PC-3 (cell line): ENCODE results near the gene FIGLA. TPM values are rescaled to one million over a fixed set of nuclear protein-coding genes. Genes with fewer than 3 reads are reported as not detected.

Source experiments
- ATAC-seq: fragments of 200-7000 bp; cut with Tn5 transposase; 2 replicates; pipeline ENCODE4 v1.9.1; 2020; ENCODE audit warnings: mild to moderate bottlenecking, moderate library complexity
- BruUV-seq: library from RNA; stranded (reverse); fragments of 400-500 nt; replicated peaks from 2 replicates; lab custom pipeline; 2021; lab: Mats Ljungman, UMichigan
- CTCF ChIA-PET: fragments of 300-600 bp; sonication (Branson Sonifier 250); formaldehyde crosslinking; loops from one replicate; lab custom pipeline; 2022; ENCODE audit warnings: antibody characterized with exemption; lab: Charles Lee
- POLR2A ChIA-PET: fragments of 300-600 bp; sonication (Branson Sonifier 250); formaldehyde crosslinking; loops from one replicate; lab custom pipeline; 2022; ENCODE audit warnings: antibody characterized with exemption; ENCODE audit not compliant: unreplicated experiment; lab: Charles Lee
- DNase-seq: peaks from one replicate; pipeline ENCODE4 v3.0.0-alpha.2; 2015
- H2AFZ ChIP-seq: fragments of 300-600 bp; sonication (generic); 2 replicates; pipeline ENCODE4 v1.6.0; 2016; ENCODE audit warnings: antibody characterized with exemption, low read length
- H3F3A ChIP-seq: fragments of 300-600 bp; sonication (generic); one replicate; pipeline ENCODE4 v1.6.0; 2017; ENCODE audit warnings: antibody characterized with exemption, low read length, control low read depth, mild to moderate bottlenecking; ENCODE audit not compliant: unreplicated experiment
- H3K27ac ChIP-seq: fragments of 300-600 bp; sonication (generic); 2 replicates; pipeline ENCODE4 v1.5.1; 2016; ENCODE audit warnings: mild to moderate bottlenecking, low read length
- H3K27me3 ChIP-seq: fragments of 300-600 bp; sonication (generic); 2 replicates; pipeline ENCODE4 v1.6.1; 2016; ENCODE audit warnings: low read length, mixed read lengths
- H3K36me3 ChIP-seq: fragments of 300-600 bp; sonication (generic); 2 replicates; pipeline ENCODE4 v1.6.1; 2016; ENCODE audit warnings: low read depth, mixed run types, low read length, mixed read lengths
- H3K4me1 ChIP-seq: fragments of 300-600 bp; sonication (generic); 2 replicates; pipeline ENCODE4 v1.5.1; 2016; ENCODE audit warnings: low read length; ENCODE audit not compliant: insufficient read depth
- H3K4me2 ChIP-seq: fragments of 300-600 bp; sonication (generic); 2 replicates; pipeline ENCODE4 v1.6.0; 2016; ENCODE audit warnings: low read length
- H3K4me3 ChIP-seq: fragments of 300-600 bp; sonication (generic); 2 replicates; pipeline ENCODE4 v1.5.1; 2016; ENCODE audit warnings: mild to moderate bottlenecking, low read length, mixed read lengths
- H3K79me2 ChIP-seq: fragments of 300-600 bp; sonication (generic); 2 replicates; pipeline ENCODE4 v1.6.1; 2017; ENCODE audit warnings: low read length, mixed read lengths
- H3K9ac ChIP-seq: fragments of 300-600 bp; sonication (generic); 2 replicates; pipeline ENCODE4 v1.6.0; 2016; ENCODE audit warnings: mild to moderate bottlenecking, low read length
- H3K9me2 ChIP-seq: fragments of 300-600 bp; sonication (generic); replicated peaks from 2 replicates; pipeline ENCODE4 v1.6.1; 2016; ENCODE audit warnings: mixed run types, low read length, mixed read lengths
- H3K9me3 ChIP-seq: fragments of 300-600 bp; sonication (generic); 2 replicates; pipeline ENCODE4 v1.6.1; 2016; ENCODE audit warnings: low read length, mixed read lengths
- H4K20me1 ChIP-seq: fragments of 300-600 bp; sonication (generic); 2 replicates; pipeline ENCODE4 v1.6.1; 2016; ENCODE audit warnings: low read length, mixed read lengths
- CTCF ChIP-seq: fragments of 300-600 bp; sonication (generic); conservative IDR thresholded peaks from 2 replicates; pipeline ENCODE4 v1.5.1; 2017; ENCODE audit warnings: antibody characterized with exemption, low read depth, mild to moderate bottlenecking, low read length
- EZH2 ChIP-seq: fragments of 300-600 bp; sonication (generic); IDR thresholded peaks from one replicate; pipeline ENCODE4 v1.6.1; 2017; ENCODE audit warnings: antibody characterized with exemption, mild to moderate bottlenecking, low read length; ENCODE audit not compliant: unreplicated experiment
- EZH2phosphoT487 ChIP-seq: fragments of 300-600 bp; sonication (generic); IDR thresholded peaks from 2 replicates; pipeline ENCODE4 v1.6.1; 2018; ENCODE audit warnings: mild to moderate bottlenecking, antibody characterized with exemption, low read length, borderline replicate concordance
- intact Hi-C: fragments of 100-400 bp; cut with micrococcal nuclease; formaldehyde crosslinking; loops from 2 replicates; pipeline ENCODE4 v1.9.0; 2023
- total RNA-seq: library from RNA; depleted of rRNA; stranded (reverse); fragments of >200 nt; gene quantifications from 2 replicates; pipeline ENCODE4 v1.2.3, GENCODE V29; 2014

FIGLA gene
- total RNA-seq, 1 experiment from 2014 or later: not detected

DNA sequence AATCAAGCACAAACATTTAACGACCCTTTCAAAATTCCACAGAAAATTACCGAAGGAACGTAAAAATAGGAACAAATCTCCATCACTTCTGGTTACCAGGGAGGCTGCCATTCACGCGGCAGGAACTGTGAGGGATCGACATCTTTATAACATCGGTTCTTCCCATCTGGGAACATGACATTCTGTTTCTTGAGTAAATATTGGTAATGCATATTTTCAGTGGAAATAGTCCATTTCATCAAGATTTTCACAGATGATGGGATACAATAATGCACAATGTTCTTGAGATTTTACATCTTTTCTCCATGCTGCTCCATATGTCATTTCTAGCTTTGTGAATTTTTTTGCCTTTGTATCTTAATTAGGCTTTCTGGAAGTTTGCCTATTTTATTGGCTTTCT lies 32.5 kb downstream of the FIGLA start:
- Histone ChIP-seq H3K27ac (no peak overlapping the region), H2AFZ (no peak overlapping the region), H4K20me1 (no peaks in the 10 kb centered on the region), H3K9ac (no peak overlapping the region), H3K4me3 (no peak overlapping the region), H3K79me2 (no peaks in the 10 kb centered on the region), H3K4me2 (no peak overlapping the region), H3K9me3 (no peaks in the 10 kb centered on the region), H3K4me1 (no peaks in the 10 kb centered on the region), H3F3A (no peaks in the 10 kb centered on the region), H3K27me3 (peaks cover 63% of the 10 kb centered on the region), H3K36me3 (no peaks in the 10 kb centered on the region), H3K9me2 (no peaks in the 10 kb centered on the region)
- CTCF ChIA-PET: no interaction called here
- BruUV-seq: no TSS peak
- DNase-seq: no peak
- TF ChIP-seq EZH2phosphoT487 (no peak), EZH2 (no peak), CTCF (no peak)
- intact Hi-C loops: no loop called here
- POLR2A ChIA-PET: no interaction called here
- ATAC-seq: no peak

DNA sequence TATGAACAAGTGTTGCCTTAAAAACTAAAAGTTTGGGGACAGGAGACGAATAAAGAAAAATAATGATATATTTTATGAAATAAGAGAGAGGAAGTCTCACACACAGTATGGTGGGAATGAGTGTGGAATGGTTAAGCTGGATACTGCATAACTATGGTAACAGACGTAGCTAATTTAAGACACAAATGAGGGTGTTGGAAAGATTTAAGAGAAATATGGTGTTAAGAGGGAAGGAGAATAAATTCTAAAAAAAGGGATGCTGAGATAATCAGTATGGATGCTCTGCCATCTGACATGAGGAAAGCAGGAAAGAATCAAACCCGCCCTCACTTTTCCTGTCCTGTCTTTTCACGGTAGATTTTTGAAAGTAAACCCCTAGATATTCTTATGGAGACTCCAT lies 33.1 kb downstream of the FIGLA start:
- Histone ChIP-seq H2AFZ (no peak overlapping the region), H3K4me3 (no peak overlapping the region), H3K36me3 (no peaks in the 10 kb centered on the region), H3K4me1 (no peaks in the 10 kb centered on the region), H3K9me2 (no peaks in the 10 kb centered on the region), H3K9me3 (no peaks in the 10 kb centered on the region), H3F3A (no peaks in the 10 kb centered on the region), H3K27ac (no peak overlapping the region), H3K4me2 (no peak overlapping the region), H3K9ac (no peak overlapping the region), H4K20me1 (no peaks in the 10 kb centered on the region), H3K27me3 (peaks cover 66% of the 10 kb centered on the region), H3K79me2 (no peaks in the 10 kb centered on the region)
- TF ChIP-seq EZH2phosphoT487 (no peak), EZH2 (no peak), CTCF (no peak)
- ATAC-seq (no peak), DNase-seq (no peak)
- intact Hi-C loops: no loop called here
- CTCF ChIA-PET: no interaction called here
- POLR2A ChIA-PET: no interaction called here
- no TSS peak for BruUV-seq

DNA sequence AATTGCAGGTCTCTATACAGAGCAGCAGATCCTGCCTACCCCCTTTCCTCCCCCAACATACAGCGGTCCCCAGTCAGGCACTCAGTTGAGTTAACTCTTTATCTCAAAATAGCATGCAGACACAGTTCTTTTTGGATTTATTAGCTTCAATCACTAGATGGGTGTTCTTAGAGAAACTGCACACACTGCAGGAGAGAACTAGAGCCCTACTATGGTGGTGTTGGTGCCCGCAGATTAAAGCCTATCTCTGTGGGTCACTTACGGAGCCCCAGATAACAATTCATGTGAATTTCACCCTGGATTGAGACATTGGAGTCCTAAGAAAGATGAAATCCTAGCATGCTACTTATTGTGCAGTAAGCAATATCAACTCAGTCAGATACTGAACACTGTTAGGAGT lies 34.3 kb downstream of the FIGLA start:
- ChIA-PET POLR2A (no interaction called here), CTCF (no interaction called here)
- BruUV-seq: no TSS peak
- Histone ChIP-seq H3K27me3 (peaks cover 71% of the 10 kb centered on the region), H3K4me2 (no peak overlapping the region), H4K20me1 (no peaks in the 10 kb centered on the region), H3K36me3 (no peaks in the 10 kb centered on the region), H3K9me3 (no peaks in the 10 kb centered on the region), H3K79me2 (no peaks in the 10 kb centered on the region), H3K9me2 (no peaks in the 10 kb centered on the region), H3K4me3 (no peak overlapping the region), H3K27ac (no peak overlapping the region), H3K4me1 (no peaks in the 10 kb centered on the region), H3K9ac (no peak overlapping the region), H2AFZ (no peak overlapping the region), H3F3A (no peaks in the 10 kb centered on the region)
- no peak for TF ChIP-seq CTCF
- no peak for TF ChIP-seq EZH2phosphoT487
- TF ChIP-seq EZH2: no peak
- DNase-seq (no peak), ATAC-seq (no peak)
- intact Hi-C loops: no loop called here
